ENCODE results near the gene OXT. TPM values are rescaled to one million over a fixed set of nuclear protein-coding genes. Genes with fewer than 3 reads are reported as not detected.
"Not testable (repeated sequence)": the region's sequence is repeated elsewhere in the genome, so short reads cannot be mapped to it uniquely, and the experiment has no call there.

Gene OXT
- total and polyA plus RNA-seq, 2 of the 13 experiments (the other 11 are each of a cell fraction or from before 2014, with no cell fraction given) = not detected

DNA sequence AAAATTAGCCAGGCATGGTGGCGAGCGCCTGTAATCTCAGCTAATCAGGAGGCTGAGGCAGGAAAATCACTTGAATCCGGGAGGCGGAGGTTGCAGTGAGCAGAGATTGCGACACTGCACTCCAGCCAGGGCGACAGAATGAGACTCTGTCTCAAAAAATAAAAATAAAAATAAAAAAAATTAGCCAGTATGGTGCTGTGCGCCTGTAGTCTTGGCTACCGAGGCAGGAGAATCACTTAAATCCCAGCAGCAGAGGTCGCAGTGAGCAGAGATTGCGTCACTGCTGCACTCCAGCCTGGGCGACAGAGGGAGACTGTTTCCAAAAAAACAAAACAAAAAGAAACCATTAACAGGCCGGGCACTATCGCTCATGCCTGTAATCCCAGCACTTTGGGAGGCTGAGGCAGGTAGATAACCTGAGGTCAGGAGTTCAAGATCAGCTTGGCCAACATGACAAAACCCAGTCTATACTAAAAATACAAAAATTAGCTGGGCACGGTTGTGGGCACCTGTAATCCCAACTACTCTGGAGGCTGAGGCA lies 46.5 kb downstream of the OXT start (continued):
- peak; percentile 94 for TF ChIP-seq KDM2A (CRISPR knock-in tag; IDR thresholded peaks at IDR 0.05; ENCODE audit: borderline replicate concordance, low read depth)
- TF ChIP-seq, protein P1, sequence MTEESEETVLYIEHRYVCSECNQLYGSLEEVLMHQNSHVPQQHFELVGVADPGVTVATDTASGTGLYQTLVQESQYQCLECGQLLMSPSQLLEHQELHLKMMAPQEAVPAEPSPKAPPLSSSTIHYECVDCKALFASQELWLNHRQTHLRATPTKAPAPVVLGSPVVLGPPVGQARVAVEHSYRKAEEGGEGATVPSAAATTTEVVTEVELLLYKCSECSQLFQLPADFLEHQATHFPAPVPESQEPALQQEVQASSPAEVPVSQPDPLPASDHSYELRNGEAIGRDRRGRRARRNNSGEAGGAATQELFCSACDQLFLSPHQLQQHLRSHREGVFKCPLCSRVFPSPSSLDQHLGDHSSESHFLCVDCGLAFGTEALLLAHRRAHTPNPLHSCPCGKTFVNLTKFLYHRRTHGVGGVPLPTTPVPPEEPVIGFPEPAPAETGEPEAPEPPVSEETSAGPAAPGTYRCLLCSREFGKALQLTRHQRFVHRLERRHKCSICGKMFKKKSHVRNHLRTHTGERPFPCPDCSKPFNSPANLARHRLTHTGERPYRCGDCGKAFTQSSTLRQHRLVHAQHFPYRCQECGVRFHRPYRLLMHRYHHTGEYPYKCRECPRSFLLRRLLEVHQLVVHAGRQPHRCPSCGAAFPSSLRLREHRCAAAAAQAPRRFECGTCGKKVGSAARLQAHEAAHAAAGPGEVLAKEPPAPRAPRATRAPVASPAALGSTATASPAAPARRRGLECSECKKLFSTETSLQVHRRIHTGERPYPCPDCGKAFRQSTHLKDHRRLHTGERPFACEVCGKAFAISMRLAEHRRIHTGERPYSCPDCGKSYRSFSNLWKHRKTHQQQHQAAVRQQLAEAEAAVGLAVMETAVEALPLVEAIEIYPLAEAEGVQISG (CRISPR knock-in tag; IDR thresholded peaks at IDR 0.05) = peak; percentile 63
- 0 out of 2 replicates have a peak, but pooled peaks have one; percentile 29 for TF ChIP-seq ZBTB21 (CRISPR knock-in tag; IDR thresholded peaks at IDR 0.05)
- TF ChIP-seq, protein P2, sequence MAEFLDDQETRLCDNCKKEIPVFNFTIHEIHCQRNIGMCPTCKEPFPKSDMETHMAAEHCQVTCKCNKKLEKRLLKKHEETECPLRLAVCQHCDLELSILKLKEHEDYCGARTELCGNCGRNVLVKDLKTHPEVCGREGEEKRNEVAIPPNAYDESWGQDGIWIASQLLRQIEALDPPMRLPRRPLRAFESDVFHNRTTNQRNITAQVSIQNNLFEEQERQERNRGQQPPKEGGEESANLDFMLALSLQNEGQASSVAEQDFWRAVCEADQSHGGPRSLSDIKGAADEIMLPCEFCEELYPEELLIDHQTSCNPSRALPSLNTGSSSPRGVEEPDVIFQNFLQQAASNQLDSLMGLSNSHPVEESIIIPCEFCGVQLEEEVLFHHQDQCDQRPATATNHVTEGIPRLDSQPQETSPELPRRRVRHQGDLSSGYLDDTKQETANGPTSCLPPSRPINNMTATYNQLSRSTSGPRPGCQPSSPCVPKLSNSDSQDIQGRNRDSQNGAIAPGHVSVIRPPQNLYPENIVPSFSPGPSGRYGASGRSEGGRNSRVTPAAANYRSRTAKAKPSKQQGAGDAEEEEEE (CRISPR knock-in tag; IDR thresholded peaks at IDR 0.05; ENCODE audit: borderline replicate concordance) = 0 out of 2 replicates have a peak, but pooled peaks have one; percentile 26
- TF ChIP-seq STAG1 (CRISPR knock-in tag; IDR thresholded peaks at IDR 0.05) = peak; percentile 93
- TF ChIP-seq ZNF331 (CRISPR knock-in tag; IDR thresholded peaks at IDR 0.05) = peak; percentile 84
- TF ChIP-seq SOX6 (IDR thresholded peaks at IDR 0.05) = not testable (repeated sequence)
- peak; percentile 77 for TF ChIP-seq SOX6 (CRISPR knock-in tag; IDR thresholded peaks at IDR 0.05)
- peak; percentile 91 for TF ChIP-seq GATAD2A (CRISPR knock-in tag; IDR thresholded peaks at IDR 0.05)
- TF ChIP-seq, protein P3, sequence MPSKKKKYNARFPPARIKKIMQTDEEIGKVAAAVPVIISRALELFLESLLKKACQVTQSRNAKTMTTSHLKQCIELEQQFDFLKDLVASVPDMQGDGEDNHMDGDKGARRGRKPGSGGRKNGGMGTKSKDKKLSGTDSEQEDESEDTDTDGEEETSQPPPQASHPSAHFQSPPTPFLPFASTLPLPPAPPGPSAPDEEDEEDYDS (CRISPR knock-in tag; IDR thresholded peaks at IDR 0.05) = peak; percentile 59
- TF ChIP-seq HNF4A (CRISPR knock-in tag; IDR thresholded peaks at IDR 0.05) = peak; percentile 25; the same call in 1 of the 2 replicates
- peak; percentile 28 for TF ChIP-seq TBL1XR1 (IDR thresholded peaks at IDR 0.05; ENCODE audit: borderline replicate concordance, low read length, partially characterized antibody)
- TF ChIP-seq TARDBP (CRISPR knock-in tag; IDR thresholded peaks at IDR 0.05) = peak; percentile 76; the same call in 1 of the 2 replicates
- TF ChIP-seq, protein P4, sequence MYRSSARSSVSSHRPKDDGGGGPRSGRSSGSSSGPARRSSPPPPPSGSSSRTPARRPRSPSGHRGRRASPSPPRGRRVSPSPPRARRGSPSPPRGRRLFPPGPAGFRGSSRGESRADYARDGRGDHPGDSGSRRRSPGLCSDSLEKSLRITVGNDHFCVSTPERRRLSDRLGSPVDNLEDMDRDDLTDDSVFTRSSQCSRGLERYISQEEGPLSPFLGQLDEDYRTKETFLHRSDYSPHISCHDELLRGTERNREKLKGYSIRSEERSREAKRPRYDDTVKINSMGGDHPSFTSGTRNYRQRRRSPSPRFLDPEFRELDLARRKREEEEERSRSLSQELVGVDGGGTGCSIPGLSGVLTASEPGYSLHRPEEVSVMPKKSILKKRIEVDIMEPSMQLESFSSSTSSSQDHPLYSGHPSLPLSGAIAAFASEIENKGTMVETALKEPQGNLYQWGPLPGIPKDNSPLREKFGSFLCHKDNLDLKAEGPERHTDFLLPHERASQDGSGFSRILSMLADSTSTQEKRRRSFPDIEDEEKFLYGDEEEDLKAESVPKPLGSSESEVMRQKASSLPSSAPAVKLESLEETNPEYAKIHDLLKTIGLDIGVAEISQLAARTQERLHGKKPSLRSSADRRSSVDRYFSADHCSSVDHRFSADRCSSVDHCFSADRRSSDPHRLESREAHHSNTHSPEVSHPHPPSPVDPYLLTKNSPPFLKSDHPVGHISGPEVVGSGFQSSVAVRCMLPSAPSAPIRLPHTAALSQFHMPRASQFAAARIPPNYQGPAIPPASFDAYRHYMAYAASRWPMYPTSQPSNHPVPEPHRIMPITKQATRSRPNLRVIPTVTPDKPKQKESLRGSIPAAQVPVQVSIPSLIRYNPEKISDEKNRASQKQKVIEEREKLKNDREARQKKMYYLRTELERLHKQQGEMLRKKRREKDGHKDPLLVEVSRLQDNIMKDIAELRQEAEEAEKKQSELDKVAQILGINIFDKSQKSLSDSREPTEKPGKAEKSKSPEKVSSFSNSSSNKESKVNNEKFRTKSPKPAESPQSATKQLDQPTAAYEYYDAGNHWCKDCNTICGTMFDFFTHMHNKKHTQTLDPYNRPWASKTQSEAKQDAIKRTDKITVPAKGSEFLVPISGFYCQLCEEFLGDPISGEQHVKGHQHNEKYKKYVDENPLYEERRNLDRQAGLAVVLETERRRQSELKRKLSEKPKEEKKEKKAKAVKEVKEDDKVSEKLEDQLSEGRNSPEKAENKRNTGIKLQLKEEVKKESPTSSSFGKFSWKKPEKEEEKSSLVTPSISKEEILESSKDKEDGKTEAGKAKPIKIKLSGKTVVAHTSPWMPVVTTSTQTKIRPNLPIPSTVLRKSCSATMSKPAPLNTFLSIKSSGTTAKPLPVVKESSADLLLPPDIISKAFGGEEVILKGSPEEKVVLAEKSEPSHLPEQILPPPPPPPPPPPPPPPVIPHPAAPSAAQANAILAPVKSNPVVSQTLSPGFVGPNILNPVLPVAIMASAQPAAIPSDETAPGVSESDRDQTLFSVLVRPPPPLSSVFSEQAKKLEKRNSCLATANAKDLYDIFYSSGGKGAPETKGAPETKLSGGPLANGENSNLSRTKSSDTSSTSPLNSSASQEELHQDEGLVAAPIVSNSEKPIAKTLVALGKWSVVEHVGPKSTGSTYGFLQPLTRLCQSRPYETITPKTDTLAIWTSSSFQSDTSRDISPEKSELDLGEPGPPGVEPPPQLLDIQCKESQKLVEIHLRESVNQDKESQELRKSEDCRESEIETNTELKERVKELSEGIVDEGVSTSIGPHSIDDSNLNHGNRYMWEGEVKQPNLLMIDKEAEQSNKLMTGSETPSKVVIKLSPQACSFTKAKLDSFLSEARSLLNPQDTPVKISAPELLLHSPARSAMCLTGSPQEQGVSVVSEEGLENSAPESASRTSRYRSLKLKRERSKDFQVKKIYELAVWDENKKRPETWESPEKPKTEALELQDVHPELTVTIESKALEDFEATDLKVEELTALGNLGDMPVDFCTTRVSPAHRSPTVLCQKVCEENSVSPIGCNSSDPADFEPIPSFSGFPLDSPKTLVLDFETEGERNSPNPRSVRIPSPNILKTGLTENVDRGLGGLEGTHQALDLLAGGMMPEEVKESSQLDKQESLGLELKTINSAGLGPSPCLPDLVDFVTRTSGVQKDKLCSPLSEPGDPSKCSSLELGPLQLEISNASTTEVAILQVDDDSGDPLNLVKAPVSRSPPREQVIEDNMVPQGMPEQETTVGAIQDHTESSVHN (CRISPR knock-in tag; IDR thresholded peaks at IDR 0.05) = 0 out of 2 replicates have a peak, but pooled peaks have one; percentile 8
- TF ChIP-seq ZNF83 (CRISPR knock-in tag; IDR thresholded peaks at IDR 0.05; ENCODE audit: borderline replicate concordance) = 0 out of 2 replicates have a peak, but pooled peaks have one; percentile 57
